ENCODE measurements around the gene MARCHF6. TPM values are rescaled to one million over a fixed set of nuclear protein-coding genes. Genes with fewer than 3 reads are reported as not detected.
A peak's percentile ranks its signal among the peaks of the same experiment; 100 is the strongest.

The MARCHF6 gene
- total and polyA plus RNA-seq, 9 of the 15 experiments (the other 6 are each of a cell fraction or from before 2014, with no cell fraction given) = 74.1 to 456 (median 116) TPM

DNA sequence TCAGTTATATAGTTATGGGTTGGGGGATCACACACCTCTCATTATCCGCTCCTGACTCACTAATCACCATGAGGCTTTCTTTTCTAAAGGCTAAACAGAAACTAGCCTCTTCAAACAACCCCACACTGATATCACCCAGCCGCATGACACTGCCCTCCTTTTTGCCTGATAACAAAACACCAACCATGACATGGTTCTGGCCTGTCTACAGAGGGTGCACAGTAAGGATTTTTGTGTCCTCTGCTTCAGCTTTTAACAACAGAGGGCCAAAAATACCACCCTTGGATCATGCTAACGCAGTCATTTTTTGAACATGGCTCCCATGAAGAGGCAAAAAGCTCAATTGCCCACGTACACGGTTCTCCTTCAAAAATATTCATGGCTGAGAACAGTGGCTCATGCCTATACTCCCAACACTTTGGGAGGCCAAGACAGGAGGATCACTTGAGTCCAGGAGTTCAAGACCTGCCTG is 49.8 kb upstream of the MARCHF6 start (continued):
- TF ChIP-seq, protein P1, sequence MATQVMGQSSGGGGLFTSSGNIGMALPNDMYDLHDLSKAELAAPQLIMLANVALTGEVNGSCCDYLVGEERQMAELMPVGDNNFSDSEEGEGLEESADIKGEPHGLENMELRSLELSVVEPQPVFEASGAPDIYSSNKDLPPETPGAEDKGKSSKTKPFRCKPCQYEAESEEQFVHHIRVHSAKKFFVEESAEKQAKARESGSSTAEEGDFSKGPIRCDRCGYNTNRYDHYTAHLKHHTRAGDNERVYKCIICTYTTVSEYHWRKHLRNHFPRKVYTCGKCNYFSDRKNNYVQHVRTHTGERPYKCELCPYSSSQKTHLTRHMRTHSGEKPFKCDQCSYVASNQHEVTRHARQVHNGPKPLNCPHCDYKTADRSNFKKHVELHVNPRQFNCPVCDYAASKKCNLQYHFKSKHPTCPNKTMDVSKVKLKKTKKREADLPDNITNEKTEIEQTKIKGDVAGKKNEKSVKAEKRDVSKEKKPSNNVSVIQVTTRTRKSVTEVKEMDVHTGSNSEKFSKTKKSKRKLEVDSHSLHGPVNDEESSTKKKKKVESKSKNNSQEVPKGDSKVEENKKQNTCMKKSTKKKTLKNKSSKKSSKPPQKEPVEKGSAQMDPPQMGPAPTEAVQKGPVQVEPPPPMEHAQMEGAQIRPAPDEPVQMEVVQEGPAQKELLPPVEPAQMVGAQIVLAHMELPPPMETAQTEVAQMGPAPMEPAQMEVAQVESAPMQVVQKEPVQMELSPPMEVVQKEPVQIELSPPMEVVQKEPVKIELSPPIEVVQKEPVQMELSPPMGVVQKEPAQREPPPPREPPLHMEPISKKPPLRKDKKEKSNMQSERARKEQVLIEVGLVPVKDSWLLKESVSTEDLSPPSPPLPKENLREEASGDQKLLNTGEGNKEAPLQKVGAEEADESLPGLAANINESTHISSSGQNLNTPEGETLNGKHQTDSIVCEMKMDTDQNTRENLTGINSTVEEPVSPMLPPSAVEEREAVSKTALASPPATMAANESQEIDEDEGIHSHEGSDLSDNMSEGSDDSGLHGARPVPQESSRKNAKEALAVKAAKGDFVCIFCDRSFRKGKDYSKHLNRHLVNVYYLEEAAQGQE (IDR thresholded peaks at IDR 0.05; ENCODE audit: borderline replicate concordance) = no peak; the same call in 1 of the 2 replicates
- TF ChIP-seq, protein P1 (CRISPR knock-in tag; IDR thresholded peaks at IDR 0.05; ENCODE audit: low read depth) = 0 out of 2 replicates have a peak, but pooled peaks have one; percentile 69
- TF ChIP-seq, protein P2, sequence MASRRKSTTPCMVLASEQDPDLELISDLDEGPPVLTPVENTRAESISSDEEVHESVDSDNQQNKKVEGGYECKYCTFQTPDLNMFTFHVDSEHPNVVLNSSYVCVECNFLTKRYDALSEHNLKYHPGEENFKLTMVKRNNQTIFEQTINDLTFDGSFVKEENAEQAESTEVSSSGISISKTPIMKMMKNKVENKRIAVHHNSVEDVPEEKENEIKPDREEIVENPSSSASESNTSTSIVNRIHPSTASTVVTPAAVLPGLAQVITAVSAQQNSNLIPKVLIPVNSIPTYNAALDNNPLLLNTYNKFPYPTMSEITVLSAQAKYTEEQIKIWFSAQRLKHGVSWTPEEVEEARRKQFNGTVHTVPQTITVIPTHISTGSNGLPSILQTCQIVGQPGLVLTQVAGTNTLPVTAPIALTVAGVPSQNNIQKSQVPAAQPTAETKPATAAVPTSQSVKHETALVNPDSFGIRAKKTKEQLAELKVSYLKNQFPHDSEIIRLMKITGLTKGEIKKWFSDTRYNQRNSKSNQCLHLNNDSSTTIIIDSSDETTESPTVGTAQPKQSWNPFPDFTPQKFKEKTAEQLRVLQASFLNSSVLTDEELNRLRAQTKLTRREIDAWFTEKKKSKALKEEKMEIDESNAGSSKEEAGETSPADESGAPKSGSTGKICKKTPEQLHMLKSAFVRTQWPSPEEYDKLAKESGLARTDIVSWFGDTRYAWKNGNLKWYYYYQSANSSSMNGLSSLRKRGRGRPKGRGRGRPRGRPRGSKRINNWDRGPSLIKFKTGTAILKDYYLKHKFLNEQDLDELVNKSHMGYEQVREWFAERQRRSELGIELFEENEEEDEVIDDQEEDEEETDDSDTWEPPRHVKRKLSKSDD (conservative IDR thresholded peaks at IDR 0.05; ENCODE audit: low read length) = no peak
- TF ChIP-seq KAT2B (IDR thresholded peaks at IDR 0.05; ENCODE audit: low read depth, low read length) (no peak), EGR1 (conservative IDR thresholded peaks at IDR 0.05) (no peak; the same call in 1 of the 2 replicates), PURB (CRISPR knock-in tag; IDR thresholded peaks at IDR 0.05; ENCODE audit: low read depth) (no peak), RNF2 (IDR thresholded peaks at IDR 0.05) (peak; percentile 71)
- TF ChIP-seq, protein P3, sequence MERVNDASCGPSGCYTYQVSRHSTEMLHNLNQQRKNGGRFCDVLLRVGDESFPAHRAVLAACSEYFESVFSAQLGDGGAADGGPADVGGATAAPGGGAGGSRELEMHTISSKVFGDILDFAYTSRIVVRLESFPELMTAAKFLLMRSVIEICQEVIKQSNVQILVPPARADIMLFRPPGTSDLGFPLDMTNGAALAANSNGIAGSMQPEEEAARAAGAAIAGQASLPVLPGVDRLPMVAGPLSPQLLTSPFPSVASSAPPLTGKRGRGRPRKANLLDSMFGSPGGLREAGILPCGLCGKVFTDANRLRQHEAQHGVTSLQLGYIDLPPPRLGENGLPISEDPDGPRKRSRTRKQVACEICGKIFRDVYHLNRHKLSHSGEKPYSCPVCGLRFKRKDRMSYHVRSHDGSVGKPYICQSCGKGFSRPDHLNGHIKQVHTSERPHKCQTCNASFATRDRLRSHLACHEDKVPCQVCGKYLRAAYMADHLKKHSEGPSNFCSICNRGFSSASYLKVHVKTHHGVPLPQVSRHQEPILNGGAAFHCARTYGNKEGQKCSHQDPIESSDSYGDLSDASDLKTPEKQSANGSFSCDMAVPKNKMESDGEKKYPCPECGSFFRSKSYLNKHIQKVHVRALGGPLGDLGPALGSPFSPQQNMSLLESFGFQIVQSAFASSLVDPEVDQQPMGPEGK (CRISPR knock-in tag; IDR thresholded peaks at IDR 0.05; ENCODE audit: borderline replicate concordance) = no peak
- TF ChIP-seq, protein P4, sequence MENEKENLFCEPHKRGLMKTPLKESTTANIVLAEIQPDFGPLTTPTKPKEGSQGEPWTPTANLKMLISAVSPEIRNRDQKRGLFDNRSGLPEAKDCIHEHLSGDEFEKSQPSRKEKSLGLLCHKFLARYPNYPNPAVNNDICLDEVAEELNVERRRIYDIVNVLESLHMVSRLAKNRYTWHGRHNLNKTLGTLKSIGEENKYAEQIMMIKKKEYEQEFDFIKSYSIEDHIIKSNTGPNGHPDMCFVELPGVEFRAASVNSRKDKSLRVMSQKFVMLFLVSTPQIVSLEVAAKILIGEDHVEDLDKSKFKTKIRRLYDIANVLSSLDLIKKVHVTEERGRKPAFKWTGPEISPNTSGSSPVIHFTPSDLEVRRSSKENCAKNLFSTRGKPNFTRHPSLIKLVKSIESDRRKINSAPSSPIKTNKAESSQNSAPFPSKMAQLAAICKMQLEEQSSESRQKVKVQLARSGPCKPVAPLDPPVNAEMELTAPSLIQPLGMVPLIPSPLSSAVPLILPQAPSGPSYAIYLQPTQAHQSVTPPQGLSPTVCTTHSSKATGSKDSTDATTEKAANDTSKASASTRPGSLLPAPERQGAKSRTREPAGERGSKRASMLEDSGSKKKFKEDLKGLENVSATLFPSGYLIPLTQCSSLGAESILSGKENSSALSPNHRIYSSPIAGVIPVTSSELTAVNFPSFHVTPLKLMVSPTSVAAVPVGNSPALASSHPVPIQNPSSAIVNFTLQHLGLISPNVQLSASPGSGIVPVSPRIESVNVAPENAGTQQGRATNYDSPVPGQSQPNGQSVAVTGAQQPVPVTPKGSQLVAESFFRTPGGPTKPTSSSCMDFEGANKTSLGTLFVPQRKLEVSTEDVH (IDR thresholded peaks at IDR 0.05; ENCODE audit: low read depth, partially characterized antibody) = no peak
- TF ChIP-seq, protein P5, sequence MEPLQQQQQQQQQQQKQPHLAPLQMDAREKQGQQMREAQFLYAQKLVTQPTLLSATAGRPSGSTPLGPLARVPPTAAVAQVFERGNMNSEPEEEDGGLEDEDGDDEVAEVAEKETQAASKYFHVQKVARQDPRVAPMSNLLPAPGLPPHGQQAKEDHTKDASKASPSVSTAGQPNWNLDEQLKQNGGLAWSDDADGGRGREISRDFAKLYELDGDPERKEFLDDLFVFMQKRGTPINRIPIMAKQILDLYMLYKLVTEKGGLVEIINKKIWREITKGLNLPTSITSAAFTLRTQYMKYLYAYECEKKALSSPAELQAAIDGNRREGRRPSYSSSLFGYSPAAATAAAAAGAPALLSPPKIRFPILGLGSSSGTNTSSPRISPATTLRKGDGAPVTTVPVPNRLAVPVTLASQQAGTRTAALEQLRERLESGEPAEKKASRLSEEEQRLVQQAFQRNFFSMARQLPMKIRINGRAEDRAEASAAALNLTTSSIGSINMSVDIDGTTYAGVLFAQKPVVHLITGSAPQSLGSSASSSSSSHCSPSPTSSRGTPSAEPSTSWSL (CRISPR knock-in tag; IDR thresholded peaks at IDR 0.05; ENCODE audit: borderline replicate concordance) = peak; percentile 71; the same call in 1 of the 2 replicates
